Osteoblast (primary cell): ENCODE measurements around the gene GRIN2A. TPM values are rescaled to one million over a fixed set of nuclear protein-coding genes. Genes with fewer than 3 reads are reported as not detected.

Experiments
- DNase-seq: peaks from one replicate; pipeline ENCODE4 v3.0.0; 2011; ENCODE audit warnings: low spot score, mixed read lengths; ENCODE audit not compliant: insufficient read length; ENCODE audit errors: missing footprints
- H2AFZ ChIP-seq: 2 replicates; pipeline ENCODE4 v1.6.0; 2011; ENCODE audit warnings: mild to moderate bottlenecking, low read length
- H3K27ac ChIP-seq: 2 replicates; pipeline ENCODE4 v1.5.1; 2011; ENCODE audit warnings: mild to moderate bottlenecking, low read depth, low read length, moderate library complexity
- H3K27me3 ChIP-seq: 2 replicates; pipeline ENCODE4 v1.6.0; 2012; ENCODE audit warnings: mild to moderate bottlenecking, control low read depth, inconsistent platforms, low read length, moderate library complexity; ENCODE audit not compliant: insufficient read depth
- H3K36me3 ChIP-seq: 2 replicates; pipeline ENCODE4 v1.5.1; 2011; ENCODE audit warnings: mild to moderate bottlenecking, low read length, control low read depth, moderate library complexity; ENCODE audit not compliant: insufficient read depth
- H3K4me1 ChIP-seq: 2 replicates; pipeline ENCODE4 v1.5.1; 2011; ENCODE audit warnings: mild to moderate bottlenecking, low read length, control low read depth, moderate library complexity; ENCODE audit not compliant: insufficient read depth
- H3K4me2 ChIP-seq: 2 replicates; pipeline ENCODE4 v1.6.0; 2011; ENCODE audit warnings: mild to moderate bottlenecking, low read length; ENCODE audit not compliant: insufficient read depth
- H3K4me3 ChIP-seq: fragments of 200-600 bp; sonication (generic); 3 replicates; pipeline ENCODE4 v1.5.1; 2012; ENCODE audit warnings: mild to moderate bottlenecking, low read length, inconsistent platforms; ENCODE audit not compliant: insufficient read depth
- H3K79me2 ChIP-seq: 2 replicates; pipeline ENCODE4 v1.6.0; 2012; ENCODE audit warnings: mild to moderate bottlenecking, low read length, control low read depth, inconsistent platforms; ENCODE audit not compliant: insufficient read depth
- H3K9me3 ChIP-seq: 2 replicates; pipeline ENCODE4 v1.5.1; 2011; ENCODE audit warnings: low read depth, low read length, control low read depth
- H4K20me1 ChIP-seq: 2 replicates; pipeline ENCODE4 v1.6.0; 2012; ENCODE audit warnings: mild to moderate bottlenecking, low read length, control low read depth; ENCODE audit not compliant: insufficient read depth
- CTCF ChIP-seq: IDR thresholded peaks from 2 replicates; pipeline ENCODE4 v1.5.1; 2011; ENCODE audit warnings: mild to moderate bottlenecking, low read depth, low read length, moderate library complexity; ENCODE audit errors: extremely low read depth
- total RNA-seq: library from RNA; depleted of rRNA; stranded (reverse); fragments of >200 nt; gene quantifications from 2 replicates; pipeline ENCODE4 v1.2.3, GENCODE V29; 2012

The GRIN2A gene
- total RNA-seq, 1 donor, result 0.72 TPM

GRCh38 chr16:9844361-9844760 is 337.9 kb downstream of the GRIN2A start:
- Histone ChIP-seq H3K27me3 (no peaks in the 10 kb centered on the region), H3K36me3 (no peaks in the 10 kb centered on the region), H3K4me3 (no peak overlapping the region), H3K9me3 (no peaks in the 10 kb centered on the region), H3K4me2 (no peak overlapping the region), H3K27ac (no peak overlapping the region), H4K20me1 (no peaks in the 10 kb centered on the region), H2AFZ (no peak overlapping the region), H3K79me2 (no peaks in the 10 kb centered on the region), H3K4me1 (peaks cover 20% of the 10 kb centered on the region)
- no peak for DNase-seq
- TF ChIP-seq CTCF, result no peak

GRCh38 chr16:9843424-9844018 is 338.7 kb downstream of the GRIN2A start:
- Histone ChIP-seq H3K27me3 (no peaks in the 10 kb centered on the region), H3K4me3 (no peak overlapping the region), H3K36me3 (no peaks in the 10 kb centered on the region), H3K9me3 (no peaks in the 10 kb centered on the region), H3K4me2 (no peak overlapping the region), H3K27ac (no peak overlapping the region), H2AFZ (no peak overlapping the region), H3K79me2 (no peaks in the 10 kb centered on the region), H4K20me1 (no peaks in the 10 kb centered on the region), H3K4me1 (peaks cover 20% of the 10 kb centered on the region)
- no peak for DNase-seq
- no peak for TF ChIP-seq CTCF

GRCh38 chr16:9840761-9841665 is 341.2 kb downstream of the GRIN2A start:
- Histone ChIP-seq H3K27ac (no peak overlapping the region), H3K36me3 (no peaks in the 10 kb centered on the region), H4K20me1 (no peaks in the 10 kb centered on the region), H3K27me3 (no peaks in the 10 kb centered on the region), H3K9me3 (no peaks in the 10 kb centered on the region), H3K4me1 (peaks cover 12% of the 10 kb centered on the region), H3K4me2 (no peak overlapping the region), H2AFZ (no peak overlapping the region), H3K4me3 (no peak overlapping the region), H3K79me2 (no peaks in the 10 kb centered on the region)
- DNase-seq, result no peak
- TF ChIP-seq CTCF, result no peak

- Histone ChIP-seq H3K79me2 (no peaks in the 10 kb centered on the region), H3K27me3 (no peaks in the 10 kb centered on the region), H4K20me1 (no peaks in the 10 kb centered on the region), H3K27ac (no peak overlapping the region), H3K4me1 (no peaks in the 10 kb centered on the region), H3K9me3 (no peaks in the 10 kb centered on the region), H3K4me2 (no peak overlapping the region), H3K36me3 (no peaks in the 10 kb centered on the region), H3K4me3 (no peak overlapping the region), H2AFZ (no peak overlapping the region)
- no peak for DNase-seq
- TF ChIP-seq CTCF, result no peak
Observed at GRCh38 chr16:9837481-9837880, 344.7 kb downstream of the GRIN2A start.
